HG02610 (cell line): ENCODE measurements around the gene KRT36.

Experiments
- ATAC-seq: cut with Tn5 transposase; IDR thresholded peaks from one replicate; pipeline ENCODE4 v1.9.1; 2021; ENCODE audit warnings: mild to moderate bottlenecking, moderate library complexity; ENCODE audit not compliant: unreplicated experiment

Gene KRT36

DNA sequence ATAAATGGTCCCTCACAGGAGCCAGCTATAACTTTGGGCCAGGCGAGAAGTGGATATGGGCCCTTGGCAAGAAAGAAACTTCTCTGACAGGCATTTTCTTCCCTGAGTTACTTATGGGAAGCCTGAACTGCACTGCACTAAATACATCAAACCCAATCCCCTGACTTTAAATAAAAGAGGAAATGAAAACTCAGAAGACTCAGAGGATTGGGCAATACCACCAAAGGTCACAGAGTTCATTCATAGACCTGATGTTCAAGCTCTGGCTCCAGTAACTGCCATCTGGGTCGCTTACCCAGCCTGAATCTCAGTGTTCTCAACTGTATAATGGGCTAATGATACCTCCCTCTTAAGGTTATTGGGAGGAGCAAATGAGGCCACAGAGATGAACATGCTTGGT, 9.6 kb downstream of the KRT36 start:
- no peak for ATAC-seq

DNA sequence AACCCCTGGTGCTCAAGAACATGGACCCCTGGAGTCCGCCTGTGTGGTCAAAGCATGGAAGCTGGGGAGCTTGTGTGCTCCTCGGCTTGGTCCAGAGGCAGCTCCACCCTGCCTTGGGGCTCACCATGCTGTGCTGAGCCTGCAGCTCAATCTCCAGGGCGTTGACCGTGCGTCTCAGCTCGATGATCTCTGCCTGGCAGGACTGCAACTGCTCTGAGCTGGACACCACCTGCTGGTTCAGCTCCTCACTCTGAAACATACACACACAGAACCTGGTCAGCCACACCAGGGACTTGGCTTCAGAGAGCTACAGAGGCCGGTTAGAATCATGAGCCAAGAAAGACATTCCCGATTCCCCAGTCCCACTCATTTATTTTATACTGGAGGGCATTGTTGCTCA, 11.5 kb downstream of the KRT36 start:
- no peak for ATAC-seq

DNA sequence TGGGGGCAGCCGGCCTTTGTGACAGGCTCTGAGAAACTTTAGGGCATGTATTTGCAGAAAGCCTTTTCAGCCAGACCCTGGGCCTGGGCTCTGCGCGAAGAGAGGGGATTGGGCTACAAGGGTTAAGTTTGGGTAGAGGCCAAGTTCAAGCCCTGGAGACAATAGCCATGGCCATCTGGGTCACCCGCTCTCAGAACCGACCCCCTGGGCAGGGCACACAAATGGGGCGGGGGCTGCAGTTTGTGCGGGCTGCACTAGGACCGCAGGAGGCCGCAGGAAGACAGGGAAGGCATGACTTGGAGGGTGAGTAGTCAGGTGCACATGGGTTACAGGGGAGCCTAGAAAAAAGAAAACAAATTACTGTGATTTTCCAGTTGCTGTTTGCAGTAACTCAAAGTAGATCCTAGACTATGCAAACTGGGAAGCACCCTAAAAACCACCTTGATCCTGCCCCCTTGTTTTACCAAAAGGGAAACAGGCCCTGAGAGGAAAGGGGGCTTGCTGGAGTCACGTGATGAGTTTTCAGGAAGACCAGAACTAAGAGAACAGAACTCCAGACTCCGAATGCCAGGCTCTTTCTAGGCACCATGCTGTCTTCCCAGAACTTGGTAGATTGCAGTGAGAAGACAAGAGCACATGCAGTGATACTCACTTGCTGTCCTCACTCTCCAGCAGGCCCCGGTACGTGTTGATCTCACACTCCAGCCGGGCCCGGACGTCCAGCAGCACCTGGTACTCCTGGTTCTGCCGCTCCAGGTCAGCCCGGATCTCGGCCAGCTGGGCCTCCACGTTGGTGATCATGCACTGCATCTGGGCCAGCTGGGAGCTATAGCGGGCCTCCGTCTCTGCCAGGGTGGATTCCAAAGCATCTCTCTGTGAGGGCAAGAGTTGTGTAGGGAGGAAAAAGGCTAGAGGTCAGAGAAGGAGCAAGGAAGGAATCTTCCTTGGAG, 12.6 kb downstream of the KRT36 start:
- ATAC-seq: no peak

DNA sequence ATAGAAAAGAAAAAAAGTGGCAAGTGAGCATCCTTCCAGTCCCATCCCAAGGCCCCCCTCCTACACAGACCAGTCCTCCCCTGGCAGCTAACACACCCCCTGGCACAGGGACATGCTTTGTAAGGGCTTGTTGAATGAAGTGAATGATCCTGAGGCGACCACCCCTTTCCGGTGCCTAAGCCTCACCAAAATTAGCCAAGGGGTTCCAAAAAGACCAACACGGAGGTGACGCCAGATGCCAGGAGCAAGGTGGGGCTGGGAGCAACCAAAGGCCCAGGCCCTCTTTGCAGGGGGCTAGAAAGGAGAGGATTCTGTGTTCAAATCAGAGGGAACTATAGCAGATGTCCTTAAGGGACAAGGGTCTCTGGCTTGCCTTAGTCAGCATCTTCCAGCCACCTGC, 14.3 kb downstream of the KRT36 start:
- ATAC-seq: no peak

GRCh38 chr17:41474863-41475262, 14.8 kb downstream of the KRT36 start:
- no peak for ATAC-seq

- ATAC-seq: no peak
These were observed 21.4 kb downstream of the KRT36 start for GRCh38 chr17:41468346-41468745.

DNA sequence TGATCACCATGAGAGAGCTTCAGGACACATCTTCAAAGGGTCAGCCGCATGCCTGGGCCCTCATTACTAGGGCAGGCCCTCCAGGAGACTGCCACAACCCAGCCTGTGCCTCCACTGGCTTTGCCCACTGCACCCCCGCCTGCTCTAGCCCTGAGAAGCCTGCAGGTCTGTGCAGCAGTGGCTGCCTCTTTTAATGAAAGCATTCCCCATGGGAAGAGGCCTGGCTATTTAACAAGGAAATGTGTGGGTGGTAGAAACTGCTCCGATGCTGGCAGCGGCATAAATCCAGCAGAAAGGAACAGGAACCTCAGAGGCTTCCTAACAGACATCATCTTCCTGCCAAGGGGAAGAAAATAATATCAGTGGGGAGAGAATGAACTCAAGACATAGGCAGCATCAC, 22.1 kb downstream of the KRT36 start:
- ATAC-seq: no peak

DNA sequence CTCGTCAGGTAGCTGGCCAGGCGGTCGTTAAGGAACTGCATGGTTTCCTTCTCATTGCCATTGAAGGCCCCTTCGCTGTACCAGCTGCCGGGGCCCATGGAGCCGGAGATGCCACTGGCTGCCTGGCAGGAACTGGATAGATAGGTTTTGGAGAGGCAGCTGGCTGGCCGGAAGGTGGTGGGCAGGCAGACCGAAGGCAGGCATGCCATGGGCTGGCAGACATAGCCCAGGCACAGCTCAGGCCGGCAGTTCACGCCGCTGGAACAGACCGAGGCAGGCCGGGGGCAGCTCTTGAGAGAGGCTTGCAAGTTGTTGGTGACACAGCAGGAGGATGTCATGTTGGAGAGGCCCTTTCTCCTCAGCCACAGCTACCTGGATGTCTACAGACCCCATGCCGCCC, 22.7 kb downstream of the KRT36 start, which contains the start of gene KRT32:
TSS of gene KRT32 (minus strand) at position 399 of the 400 bp plus-strand sequence. CDS start at position 338, 61 bp downstream.
- no peak for ATAC-seq

DNA sequence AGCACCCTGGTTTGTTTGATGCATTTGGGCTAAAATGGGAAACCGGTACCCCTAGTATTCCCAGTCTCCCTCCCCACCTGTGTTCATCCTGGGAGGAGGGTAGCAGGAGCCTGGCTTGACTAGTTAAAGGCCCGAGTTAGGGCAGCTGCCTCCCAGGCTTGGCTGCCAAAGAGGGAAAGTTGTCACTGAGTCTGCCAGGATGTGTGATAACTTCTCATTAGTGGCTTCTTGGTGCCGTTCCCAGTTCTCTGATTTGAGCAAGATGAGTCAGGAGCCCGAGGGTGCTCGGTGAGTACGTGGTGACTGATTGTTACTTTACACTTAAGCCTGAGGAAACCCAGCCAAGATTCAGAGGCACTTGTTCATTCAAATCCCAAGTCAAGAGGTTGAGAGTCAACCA, 25.0 kb downstream of the KRT36 start:
- ATAC-seq: no peak

DNA sequence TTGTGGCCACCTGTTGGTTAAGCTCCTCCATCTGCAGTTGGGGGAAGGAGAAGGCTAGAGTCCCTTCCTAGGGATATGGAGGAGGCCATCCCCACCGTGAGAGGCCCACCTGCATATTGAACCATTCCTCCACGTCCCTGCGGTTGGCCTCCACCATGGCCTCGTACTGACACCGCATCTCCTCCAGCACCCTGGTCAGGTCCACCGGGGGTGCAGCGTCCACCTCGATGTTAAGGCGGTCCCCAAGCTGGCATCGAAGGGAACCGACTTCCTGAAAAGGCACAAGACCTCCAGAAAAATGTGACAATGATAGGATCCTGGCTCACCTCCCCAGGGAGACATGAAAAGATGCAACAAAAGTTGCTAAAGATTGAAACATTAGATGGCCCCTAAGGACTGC, 25.5 kb downstream of the KRT36 start:
- ATAC-seq: no peak

- ATAC-seq: no peak
These were observed 26.0 kb downstream of the KRT36 start for GRCh38 chr17:41463746-41464145.

GRCh38 chr17:41462705-41463104, 27.0 kb downstream of the KRT36 start:
- ATAC-seq: no peak

DNA sequence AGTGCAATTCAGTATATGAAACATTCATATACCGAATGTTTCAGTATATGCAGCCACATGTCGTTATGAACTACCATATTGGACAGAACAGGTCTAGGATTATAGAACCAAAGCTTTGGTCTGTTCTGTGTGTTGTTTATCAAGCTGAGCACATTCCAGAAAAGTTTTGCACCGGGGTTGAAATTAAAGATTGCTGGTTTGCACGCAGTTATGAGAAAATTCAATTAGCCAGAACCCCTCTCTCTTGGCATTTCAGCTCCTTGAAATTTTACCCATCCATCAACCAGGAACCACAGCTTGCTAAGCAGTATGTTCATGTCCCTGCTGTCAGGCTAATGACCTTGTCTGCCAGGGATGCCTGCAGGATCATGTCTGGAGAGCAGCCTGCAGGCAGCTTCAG, 32.0 kb downstream of the KRT36 start:
- ATAC-seq: no peak

DNA sequence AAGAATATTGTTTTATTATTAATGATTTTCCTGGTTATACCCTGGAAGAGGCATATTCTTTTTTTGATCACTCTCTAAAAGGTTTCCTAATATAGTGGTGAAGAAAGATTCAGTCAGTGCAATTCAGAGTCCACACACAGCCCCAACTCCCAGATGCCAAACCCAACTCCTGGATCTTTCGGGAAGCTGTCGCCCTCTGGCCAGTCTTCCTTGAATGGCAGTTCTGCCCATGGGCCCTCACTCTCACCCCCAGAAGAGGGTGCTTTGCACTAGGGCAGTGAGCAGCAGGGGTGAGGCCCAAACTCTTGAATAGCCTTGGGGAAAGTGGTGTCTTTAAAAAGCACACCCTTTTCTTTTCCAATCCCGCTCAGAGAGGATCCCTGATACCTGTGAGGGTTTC, 33.5 kb downstream of the KRT36 start:
- ATAC-seq: no peak

DNA sequence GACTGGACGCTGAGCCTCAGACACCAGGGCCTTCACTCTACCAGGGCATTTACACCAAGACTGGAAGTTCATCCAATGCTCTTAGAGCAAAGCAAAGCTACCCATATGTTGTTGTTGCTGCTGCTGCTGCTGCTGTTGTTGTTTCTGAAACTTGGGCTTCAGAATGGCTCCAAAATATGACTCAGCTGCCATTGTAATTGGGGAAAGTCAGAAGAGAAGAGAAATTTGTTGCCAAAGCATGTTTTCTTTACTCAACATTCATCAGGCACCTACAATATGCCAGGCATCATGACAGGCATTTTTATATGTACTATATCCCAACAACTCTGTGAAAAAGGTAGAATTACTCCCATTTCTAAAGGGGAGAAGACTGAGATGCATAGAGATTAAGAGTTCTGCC, 34.5 kb downstream of the KRT36 start:
- ATAC-seq: no peak

GRCh38 chr17:41453066-41453465, 36.6 kb downstream of the KRT36 start:
- no peak for ATAC-seq

DNA sequence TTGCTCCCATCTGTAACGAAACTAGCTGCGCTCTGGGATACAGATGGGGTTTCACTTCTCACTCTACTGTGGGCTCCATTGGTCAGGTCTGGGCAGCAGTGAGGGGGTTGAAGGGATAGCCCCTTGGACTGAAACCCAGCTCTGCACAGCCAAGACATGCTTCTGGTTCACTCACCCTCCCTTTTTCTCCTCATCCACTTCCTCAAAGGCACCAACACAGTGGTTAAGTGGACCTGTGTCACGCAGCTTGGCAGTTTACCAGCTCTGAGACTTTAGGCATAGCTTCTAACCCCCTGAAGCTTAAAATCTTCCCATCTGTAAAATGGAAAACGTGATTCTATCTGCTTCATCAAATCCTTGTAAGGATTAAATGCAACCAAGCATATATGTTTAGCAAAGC, 37.4 kb downstream of the KRT36 start:
- ATAC-seq: no peak

DNA sequence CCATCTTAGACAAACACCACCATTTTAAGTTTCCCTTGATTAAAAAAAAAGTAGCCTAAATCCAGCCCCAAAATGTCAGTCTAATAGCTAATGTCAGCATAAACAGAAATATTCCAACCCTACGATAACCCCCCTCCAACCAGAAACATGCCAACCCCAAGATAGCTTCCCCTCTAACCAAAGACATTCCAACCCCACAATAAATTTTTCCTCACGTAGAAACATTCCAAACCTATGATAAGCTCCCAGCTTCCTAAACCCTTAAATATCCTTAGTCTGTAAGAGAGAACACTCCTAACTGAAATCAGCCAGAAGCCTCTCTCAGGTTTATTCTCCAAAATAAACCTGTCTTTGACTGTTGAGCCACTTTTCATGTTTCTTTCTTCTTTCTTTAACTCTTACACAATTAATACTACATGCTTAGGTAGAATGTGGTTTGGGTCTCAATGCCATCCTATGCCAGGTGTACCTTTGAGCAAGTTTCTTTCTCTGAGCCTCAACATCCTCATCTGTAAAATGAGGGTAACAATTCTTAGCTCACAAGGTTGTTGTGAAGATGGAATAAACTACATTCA, 38.5 kb downstream of the KRT36 start:
- no peak for ATAC-seq

GRCh38 chr17:41449008-41449407, 40.7 kb downstream of the KRT36 start:
- no peak for ATAC-seq

- no peak for ATAC-seq
These were observed 41.2 kb downstream of the KRT36 start for GRCh38 chr17:41448506-41448905.

GRCh38 chr17:41446806-41447205, 42.9 kb downstream of the KRT36 start:
- ATAC-seq: no peak

GRCh38 chr17:41444640-41445039, 45.1 kb downstream of the KRT36 start:
- no peak for ATAC-seq
